Testis (tissue), 3 donors: ENCODE results near the gene ALG9. TPM values are rescaled to one million over a fixed set of nuclear protein-coding genes. Genes with fewer than 3 reads are reported as not detected.

ENCODE experiments used
- DNase-seq: peaks from one replicate; pipeline ENCODE4 v3.0.0-alpha.2; 2019
- H3K27ac ChIP-seq, 2 donors: fragments of 200-600 bp; sonication (generic); one replicate each; pipeline ENCODE4 v1.5.1; 2019
- H3K27me3 ChIP-seq: fragments of 200-600 bp; sonication (generic); one replicate; pipeline ENCODE4 v1.5.1; 2019
- H3K36me3 ChIP-seq: fragments of 200-600 bp; sonication (generic); one replicate; pipeline ENCODE4 v1.5.1; 2017; ENCODE audit warnings: low read depth; ENCODE audit errors: missing control alignments
- H3K4me1 ChIP-seq: fragments of 200-600 bp; sonication (generic); one replicate; pipeline ENCODE4 v1.5.1; 2019
- H3K4me3 ChIP-seq, 2 donors: fragments of 200-600 bp; sonication (generic); one replicate each; pipeline ENCODE4 v1.5.1; 2017 to 2019
- H3K9me3 ChIP-seq: fragments of 200-600 bp; sonication (generic); one replicate; pipeline ENCODE4 v1.5.1; 2017
- POLR2A ChIP-seq: fragments of 450-650 bp; IDR thresholded peaks from one replicate; pipeline ENCODE4 v1.6.1; 2017; ENCODE audit warnings: antibody characterized with exemption, mild to moderate bottlenecking, moderate library complexity
- WGBS, 2 donors: methylation state at CpG; one replicate each; pipeline ENCODE4 v1.1.5; 2018; 5-methylcytosine and 5-hydroxymethylcytosine counted together
- intact Hi-C: fragments of 100-400 bp; cut with DNase I; formaldehyde crosslinking; loops from one replicate; pipeline ENCODE4 v1.15.1; 2023; ENCODE audit warnings: low total_unique reads
- polyA plus RNA-seq: library from polyadenylated mRNA; stranded (reverse); fragments of 350-450 nt; fragmentation: Illumina TruSeq; extraction: RNeasy Lipid Tissue Mini Kit (QIAGEN cat#74804); gene quantifications from one replicate; pipeline ENCODE4 v1.2.3, GENCODE V29; 2014; ENCODE audit warnings: low read depth, low replicate concordance; ENCODE audit not compliant: insufficient read depth
- total RNA-seq, 2 donors: library from RNA; depleted of rRNA; stranded (reverse); fragments of >200 nt; gene quantifications; one replicate each; pipeline ENCODE4 v1.2.3, GENCODE V29; 2016
- TF ChIP-seq, protein P1 (sequence below), 3 experiments: fragments of 450-650 bp in 2 of 3; fragments of 200-600 bp in 1 of 3; sonication (generic) in 1 of 3; IDR thresholded peaks; one replicate each; pipeline ENCODE4 v1.5.1; 2016 to 2019; ENCODE audit warnings: antibody characterized with exemption in 3 of 3, mild to moderate bottlenecking in 2 of 3, moderate library complexity in 1 of 3

The ALG9 gene
- total and polyA plus RNA-seq, 3 donors from 2014 or later: 40.1 to 42.0 (median 41.3) TPM

DNA sequence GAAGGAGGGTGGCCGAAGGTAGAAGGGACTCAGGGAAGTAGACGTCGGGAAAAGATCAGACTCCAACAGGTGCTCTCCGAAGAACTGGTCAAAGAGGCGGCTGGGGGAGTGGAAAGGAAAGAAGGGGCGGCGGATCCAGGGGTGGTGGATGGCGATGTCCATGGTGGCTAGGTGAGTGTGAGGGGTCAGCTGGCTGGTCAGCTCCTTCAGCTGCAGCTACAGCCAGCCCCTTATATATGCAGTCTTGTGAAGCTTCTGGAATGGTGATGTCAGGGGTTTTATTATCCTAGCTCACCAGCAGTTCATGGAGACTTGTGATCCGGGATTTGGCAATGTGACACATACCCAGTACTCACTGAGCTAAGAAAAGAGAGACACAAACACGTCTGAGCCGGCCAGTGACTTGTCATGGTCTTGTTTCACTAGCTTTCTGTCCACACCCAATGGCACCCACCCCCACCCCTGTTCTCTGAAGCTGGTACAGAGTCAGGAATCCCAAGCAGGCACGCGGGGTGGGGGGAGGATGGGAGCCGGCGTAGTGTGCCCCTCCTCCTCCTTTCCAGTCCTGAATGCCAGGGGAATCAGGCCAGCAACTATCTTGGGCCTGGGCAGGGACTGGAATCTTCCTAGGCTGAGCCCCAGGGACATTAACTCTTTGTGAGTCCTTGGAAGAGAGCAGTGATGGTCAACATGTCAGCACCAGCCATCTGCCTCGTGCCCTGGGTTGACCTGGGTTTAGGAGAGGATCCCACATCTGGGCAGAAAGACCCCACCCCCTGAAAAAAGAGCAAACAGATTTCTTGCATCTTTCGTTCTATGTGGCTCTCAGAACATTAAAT is 40.4 kb upstream of the ALG9 start, which contains the start of gene CRYAB:
Gene CRYAB (minus strand): TSS at position 208 of the 839 bp plus-strand sequence. CDS start 46 bp downstream, at position 162.
- peaks cover 21% of the 10 kb centered on the region for H3K4me1 ChIP-seq
- intact Hi-C loops: no loop called here
- H3K36me3 ChIP-seq: no peaks in the 10 kb centered on the region
- TF ChIP-seq, protein P1, sequence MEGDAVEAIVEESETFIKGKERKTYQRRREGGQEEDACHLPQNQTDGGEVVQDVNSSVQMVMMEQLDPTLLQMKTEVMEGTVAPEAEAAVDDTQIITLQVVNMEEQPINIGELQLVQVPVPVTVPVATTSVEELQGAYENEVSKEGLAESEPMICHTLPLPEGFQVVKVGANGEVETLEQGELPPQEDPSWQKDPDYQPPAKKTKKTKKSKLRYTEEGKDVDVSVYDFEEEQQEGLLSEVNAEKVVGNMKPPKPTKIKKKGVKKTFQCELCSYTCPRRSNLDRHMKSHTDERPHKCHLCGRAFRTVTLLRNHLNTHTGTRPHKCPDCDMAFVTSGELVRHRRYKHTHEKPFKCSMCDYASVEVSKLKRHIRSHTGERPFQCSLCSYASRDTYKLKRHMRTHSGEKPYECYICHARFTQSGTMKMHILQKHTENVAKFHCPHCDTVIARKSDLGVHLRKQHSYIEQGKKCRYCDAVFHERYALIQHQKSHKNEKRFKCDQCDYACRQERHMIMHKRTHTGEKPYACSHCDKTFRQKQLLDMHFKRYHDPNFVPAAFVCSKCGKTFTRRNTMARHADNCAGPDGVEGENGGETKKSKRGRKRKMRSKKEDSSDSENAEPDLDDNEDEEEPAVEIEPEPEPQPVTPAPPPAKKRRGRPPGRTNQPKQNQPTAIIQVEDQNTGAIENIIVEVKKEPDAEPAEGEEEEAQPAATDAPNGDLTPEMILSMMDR (IDR thresholded peaks at IDR 0.05): no peak
- TF ChIP-seq POLR2A: no peak
- WGBS, 2 donors: 40 to 50% methylated on average over 13 to 17 of the region's 17 CpGs
- peak within 1 kb of the TSS; percentile 90 for H3K27ac ChIP-seq
- no peaks in the 10 kb centered on the region for H3K9me3 ChIP-seq
- peak; percentile 84 for DNase-seq
- peak within 1 kb of the TSS; percentile 57 to 58 for H3K4me3 ChIP-seq
- H3K27me3 ChIP-seq: no peaks in the 10 kb centered on the region

DNA sequence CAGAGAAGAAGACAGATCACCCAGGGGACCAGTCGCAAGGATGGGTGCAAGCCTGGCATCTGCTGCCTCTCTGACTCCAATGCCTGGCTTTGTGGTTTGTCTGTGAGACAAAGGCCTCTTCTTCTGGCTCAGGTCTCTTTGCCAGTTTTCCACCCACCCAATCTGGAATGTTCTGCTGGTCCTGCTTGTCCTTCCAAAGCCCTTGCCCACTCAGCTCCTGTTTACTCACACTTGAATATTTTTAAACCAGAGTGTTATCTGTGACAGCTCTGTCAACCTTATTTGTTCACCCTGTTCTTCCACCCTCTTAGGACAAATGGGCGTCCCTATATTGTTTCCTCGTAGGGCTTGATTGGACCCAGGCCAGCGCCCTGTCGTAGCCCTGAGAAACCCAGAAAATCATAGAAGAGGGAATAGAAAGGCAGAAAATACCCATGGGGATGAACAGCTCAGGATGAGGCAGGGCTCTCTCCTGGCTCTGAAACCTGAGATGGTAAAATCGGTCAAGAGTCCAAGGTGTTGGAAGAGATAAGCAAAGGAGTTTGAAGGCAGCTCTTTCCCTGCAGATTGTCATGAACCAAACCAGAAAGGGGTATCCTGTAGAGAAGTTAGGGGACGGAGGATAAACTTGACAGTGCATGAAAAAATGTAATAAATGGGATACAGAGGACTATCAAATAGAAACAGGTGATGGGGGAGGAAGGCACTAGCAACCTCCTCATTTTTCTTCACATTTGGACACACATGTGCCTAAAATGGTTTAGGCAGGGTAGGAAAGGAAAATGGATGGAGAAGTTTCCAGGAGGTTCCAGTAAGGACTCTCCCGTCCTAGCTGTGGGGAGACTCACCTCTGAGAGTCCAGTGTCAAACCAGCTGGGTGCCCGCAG is 39.5 kb upstream of the ALG9 start:
- intact Hi-C loops: no loop called here
- TF ChIP-seq, protein P1 (IDR thresholded peaks at IDR 0.05): no peak
- no peak for TF ChIP-seq POLR2A

DNA sequence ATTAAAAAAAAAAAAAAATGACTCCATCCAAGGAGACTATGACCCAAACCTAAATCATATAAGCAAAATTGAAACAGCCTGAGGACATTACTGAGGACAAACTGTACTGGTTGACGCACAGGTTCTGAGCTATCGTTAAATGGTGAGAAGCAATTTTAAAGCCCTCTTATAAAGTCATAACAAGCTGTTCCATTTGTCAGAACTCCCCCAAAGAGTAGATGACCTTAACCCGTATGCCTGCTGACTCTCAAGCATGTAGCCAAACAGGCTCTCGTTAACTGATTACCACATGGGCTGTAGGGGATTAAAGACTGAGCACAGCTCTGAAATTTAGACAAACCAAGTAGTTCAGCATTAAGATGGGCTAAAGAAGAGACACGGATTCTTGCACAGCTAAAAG is 38.0 kb upstream of the ALG9 start:
- no peak overlapping the region for H3K4me3 ChIP-seq
- DNase-seq: no peak
- H3K27ac ChIP-seq: peak overlapping the region in 1 of 2 donors; percentile 57
- 35 to 53% methylated on average over 5 of the region's 5 CpGs for WGBS, 2 donors
- intact Hi-C loops: no loop called here
- H3K27me3 ChIP-seq: no peaks in the 10 kb centered on the region
- TF ChIP-seq, protein P1 (IDR thresholded peaks at IDR 0.05): no peak
- no peak for TF ChIP-seq POLR2A
- peaks cover 19% of the 10 kb centered on the region for H3K4me1 ChIP-seq
- H3K9me3 ChIP-seq: no peaks in the 10 kb centered on the region
- no peaks in the 10 kb centered on the region for H3K36me3 ChIP-seq

More for the DNA sequence above, 39.5 kb upstream of the ALG9 start:
- DNase-seq: no peak
- WGBS, 2 donors: 55 to 61% methylated on average over 9 of the region's 9 CpGs
- Histone ChIP-seq H3K9me3 (no peaks in the 10 kb centered on the region), H3K4me3 (no peak overlapping the region), H3K27me3 (no peaks in the 10 kb centered on the region), H3K4me1 (peaks cover 21% of the 10 kb centered on the region), H3K27ac (peak overlapping the region; percentile 90), H3K36me3 (no peaks in the 10 kb centered on the region)

DNA sequence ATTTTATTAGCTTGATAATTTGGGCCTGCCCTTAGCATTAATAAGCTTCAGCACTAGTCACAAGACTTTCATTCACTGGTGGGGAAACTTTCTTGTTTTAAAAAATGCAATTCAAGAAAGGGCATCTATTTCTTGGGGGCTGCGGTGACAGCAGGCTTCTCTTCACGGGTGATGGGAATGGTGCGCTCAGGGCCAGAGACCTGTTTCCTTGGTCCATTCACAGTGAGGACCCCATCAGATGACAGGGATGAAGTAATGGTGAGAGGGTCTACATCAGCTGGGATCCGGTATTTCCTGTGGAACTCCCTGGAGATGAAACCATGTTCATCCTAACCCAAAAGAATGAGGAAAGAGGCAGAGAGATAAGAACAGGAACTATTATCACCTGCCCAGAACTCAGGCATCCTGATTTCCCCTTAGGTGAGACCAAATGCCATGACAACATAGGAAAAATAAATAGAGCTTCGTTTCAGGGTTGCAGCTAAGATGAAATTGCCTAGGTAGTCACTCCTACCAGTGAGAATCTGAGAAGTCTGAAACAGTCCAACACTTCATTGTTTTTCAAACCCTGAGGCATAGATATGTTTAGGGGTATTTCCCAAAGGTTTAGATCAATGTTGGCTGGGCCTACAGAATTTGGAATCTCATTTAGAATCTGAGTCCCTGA is 37.4 kb upstream of the ALG9 start:
- Histone ChIP-seq H3K27ac (peak overlapping the region in 1 of 2 donors; percentile 57), H3K9me3 (no peaks in the 10 kb centered on the region), H3K4me3 (no peak overlapping the region), H3K27me3 (no peaks in the 10 kb centered on the region), H3K4me1 (peaks cover 17% of the 10 kb centered on the region), H3K36me3 (no peaks in the 10 kb centered on the region)
- WGBS, 2 donors: 84 to 90% methylated on average over 5 of the region's 5 CpGs
- TF ChIP-seq, protein P1 (IDR thresholded peaks at IDR 0.05): no peak
- TF ChIP-seq POLR2A: no peak
- intact Hi-C loops: no loop called here
- no peak for DNase-seq
